Naive B cell (primary cell): ENCODE data around the gene TMEM234. TPM values are rescaled to one million over a fixed set of nuclear protein-coding genes. Genes with fewer than 3 reads are reported as not detected.
A peak's percentile ranks its signal among the peaks of the same experiment; 100 is the strongest.

Experiments
- ATAC-seq, 2 donors: fragments of 150-1000 bp; cut with Tn5 transposase; 2 replicates each; pipeline ENCODE4 v1.10.0; 2021; ENCODE audit warnings: low read depth in 2 of 2, mild to moderate bottlenecking in 2 of 2, moderate library complexity in 2 of 2
- DNase-seq: peaks from one replicate; pipeline ENCODE4 v3.0.0; 2022
- H3K27ac Mint-ChIP-seq, 6 donors: one replicate each; pipeline ENCODE4 v1.8.0; 2020 to 2022; ENCODE audit warnings: mild to moderate bottlenecking in 6 of 6, mixed read lengths in 6 of 6, moderate library complexity in 5 of 6, inconsistent platforms in 2 of 6
- H3K27me3 Mint-ChIP-seq, 3 donors: one replicate each; pipeline ENCODE4 v1.8.0; 2021 to 2022; ENCODE audit warnings: mixed read lengths in 3 of 3, mild to moderate bottlenecking in 1 of 3
- H3K36me3 Mint-ChIP-seq, 2 donors: one replicate each; pipeline ENCODE4 v1.8.0; 2020 to 2022; ENCODE audit warnings: mixed read lengths in 2 of 2, inconsistent platforms in 1 of 2, mild to moderate bottlenecking in 1 of 2
- H3K4me1 Mint-ChIP-seq, 3 donors: one replicate each; pipeline ENCODE4 v1.8.0; 2020 to 2022; ENCODE audit warnings: mixed read lengths in 3 of 3, inconsistent platforms in 1 of 3, mild to moderate bottlenecking in 1 of 3, moderate library complexity in 1 of 3
- H3K4me3 Mint-ChIP-seq, 8 donors: one replicate each; pipeline ENCODE4 v1.8.0; 2020 to 2022; ENCODE audit warnings: mild to moderate bottlenecking in 8 of 8, mixed read lengths in 8 of 8, moderate library complexity in 8 of 8, inconsistent platforms in 2 of 8
- H3K9me3 Mint-ChIP-seq, 7 donors: one replicate each; pipeline ENCODE4 v1.8.0; 2020 to 2022; ENCODE audit warnings: mixed read lengths in 7 of 7, mild to moderate bottlenecking in 5 of 7, inconsistent platforms in 2 of 7, moderate library complexity in 1 of 7
- polyA plus RNA-seq, 6 donors: library from polyadenylated mRNA; unstranded; fragments of 300-500 nt; fragmentation: Illumina TruSeq; gene quantifications; one replicate each; pipeline ENCODE4 v1.2.3, GENCODE V29; 2021; ENCODE audit warnings: low read depth in 6 of 6

TMEM234 gene
- polyA plus RNA-seq, 6 donors from 2014 or later = 6.8 to 12.0 (median 10.9) TPM; not detected in 1

- DNase-seq (peak; percentile 72), ATAC-seq (peak; percentile 73 to 76)
- no peaks in the 10 kb centered on the region for H3K36me3 Mint-ChIP-seq
- peaks cover 36 to 57% (median 54%) of the 10 kb centered on the region in 3 donors for H3K4me1 Mint-ChIP-seq
- H3K27ac Mint-ChIP-seq = peak overlapping the region; percentile 88 to 98 (median 96)
- H3K27me3 Mint-ChIP-seq = no peaks in the 10 kb centered on the region
- no peaks in the 10 kb centered on the region for H3K9me3 Mint-ChIP-seq
- peak overlapping the region; percentile 83 to 97 (median 90) for H3K4me3 Mint-ChIP-seq
These were observed 20.9 kb downstream of the TMEM234 start for GRCh38 chr1:32201011-32201855.

GRCh38 chr1:32200226-32201010 lies 21.7 kb downstream of the TMEM234 start, which contains the start of gene CCDC28B:
Gene CCDC28B, plus strand, starts transcription at chr1:32200595. Its CDS starts 1,341 bp downstream, at chr1:32201936.
- Mint-ChIP-seq H3K9me3 (no peaks in the 10 kb centered on the region), H3K27ac (peak within 1 kb of the TSS; percentile 88 to 98 (median 97)), H3K36me3 (no peaks in the 10 kb centered on the region), H3K4me1 (peaks cover 31 to 52% (median 49%) of the 10 kb centered on the region in 3 donors), H3K27me3 (no peaks in the 10 kb centered on the region), H3K4me3 (peak within 1 kb of the TSS; percentile 83 to 97 (median 90))
- peak; percentile 42 to 51 for ATAC-seq
- DNase-seq = peak; percentile 66

- DNase-seq (no peak), ATAC-seq (no peak)
- peak overlapping the region; percentile 88 to 98 (median 97) for H3K27ac Mint-ChIP-seq
- no peaks in the 10 kb centered on the region for H3K9me3 Mint-ChIP-seq
- no peaks in the 10 kb centered on the region for H3K27me3 Mint-ChIP-seq
- peak overlapping the region in 7 of 8 donors; percentile 83 to 97 (median 90) for H3K4me3 Mint-ChIP-seq
- no peaks in the 10 kb centered on the region for H3K36me3 Mint-ChIP-seq
- H3K4me1 Mint-ChIP-seq = peaks cover 31 to 45% (median 45%) of the 10 kb centered on the region in 3 donors
These were observed 22.5 kb downstream of the TMEM234 start for GRCh38 chr1:32199717-32200072.

GRCh38 chr1:32199043-32199716 lies 23.0 kb downstream of the TMEM234 start:
- Mint-ChIP-seq H3K9me3 (no peaks in the 10 kb centered on the region), H3K4me1 (peaks cover 31 to 42% (median 41%) of the 10 kb centered on the region in 3 donors), H3K4me3 (peak overlapping the region in 5 of 8 donors; percentile 47 to 96 (median 87)), H3K27me3 (no peaks in the 10 kb centered on the region), H3K36me3 (peaks cover 2 to 3% of the 10 kb centered on the region in 2 donors), H3K27ac (peak overlapping the region in 2 of 6 donors; percentile 70 to 94)
- ATAC-seq (no peak), DNase-seq (no peak)

GRCh38 chr1:32198237-32199042 lies 23.7 kb downstream of the TMEM234 start:
- Mint-ChIP-seq H3K36me3 (peaks cover 5 to 11% of the 10 kb centered on the region in 2 donors), H3K4me1 (peaks cover 25 to 41% (median 35%) of the 10 kb centered on the region in 3 donors), H3K27me3 (no peaks in the 10 kb centered on the region), H3K9me3 (no peaks in the 10 kb centered on the region), H3K27ac (peak overlapping the region in 5 of 6 donors; percentile 33 to 92 (median 55)), H3K4me3 (peak overlapping the region in 6 of 8 donors; percentile 1 to 87 (median 58))
- DNase-seq (no peak), ATAC-seq (no peak)

- H3K4me3 Mint-ChIP-seq = peak overlapping the region in 2 of 8 donors; percentile 10 to 87
- H3K27ac Mint-ChIP-seq = peak overlapping the region in 4 of 6 donors; percentile 50 to 80 (median 58)
These were observed 24.3 kb downstream of the TMEM234 start for GRCh38 chr1:32197837-32198236.

GRCh38 chr1:32197074-32197473 lies 25.1 kb downstream of the TMEM234 start:
- Mint-ChIP-seq H3K27me3 (no peaks in the 10 kb centered on the region), H3K4me3 (peak overlapping the region in 1 of 8 donors; percentile 87), H3K27ac (peak overlapping the region in 4 of 6 donors; percentile 37 to 85 (median 58)), H3K9me3 (no peaks in the 10 kb centered on the region), H3K36me3 (peaks cover 11 to 21% of the 10 kb centered on the region in 2 donors), H3K4me1 (peaks cover 19 to 35% (median 26%) of the 10 kb centered on the region in 3 donors)
- ATAC-seq (no peak), DNase-seq (no peak)

More at GRCh38 chr1:32197837-32198236, 24.3 kb downstream of the TMEM234 start:
- ATAC-seq (no peak), DNase-seq (no peak)
- Mint-ChIP-seq H3K36me3 (peaks cover 8 to 16% of the 10 kb centered on the region in 2 donors), H3K4me1 (peaks cover 24 to 41% (median 33%) of the 10 kb centered on the region in 3 donors), H3K27me3 (no peaks in the 10 kb centered on the region), H3K9me3 (no peaks in the 10 kb centered on the region)

- peaks cover 17 to 29% of the 10 kb centered on the region in 2 donors for H3K36me3 Mint-ChIP-seq
- ATAC-seq (no peak), DNase-seq (no peak)
- H3K27ac Mint-ChIP-seq = peak overlapping the region in 3 of 6 donors; percentile 8 to 94 (median 84)
- no peaks in the 10 kb centered on the region for H3K9me3 Mint-ChIP-seq
- no peaks in the 10 kb centered on the region for H3K27me3 Mint-ChIP-seq
- H3K4me3 Mint-ChIP-seq = peak overlapping the region in 1 of 8 donors; percentile 33
- peaks cover 11 to 27% (median 17%) of the 10 kb centered on the region in 3 donors for H3K4me1 Mint-ChIP-seq
These were observed 26.0 kb downstream of the TMEM234 start for GRCh38 chr1:32195972-32196823.

GRCh38 chr1:32195531-32195930 lies 26.6 kb downstream of the TMEM234 start:
- no peaks in the 10 kb centered on the region for H3K9me3 Mint-ChIP-seq
- DNase-seq (no peak), ATAC-seq (no peak)
- peaks cover 10 to 26% (median 15%) of the 10 kb centered on the region in 3 donors for H3K4me1 Mint-ChIP-seq
- H3K27me3 Mint-ChIP-seq = no peaks in the 10 kb centered on the region
- H3K4me3 Mint-ChIP-seq = no peak overlapping the region
- H3K36me3 Mint-ChIP-seq = peaks cover 17 to 29% of the 10 kb centered on the region in 2 donors
- no peak overlapping the region for H3K27ac Mint-ChIP-seq

- H3K36me3 Mint-ChIP-seq = peaks cover 17 to 29% of the 10 kb centered on the region in 2 donors
- H3K4me3 Mint-ChIP-seq = no peak overlapping the region
- no peak overlapping the region for H3K27ac Mint-ChIP-seq
- H3K27me3 Mint-ChIP-seq = no peaks in the 10 kb centered on the region
- peaks cover 6 to 20% (median 9%) of the 10 kb centered on the region in 3 donors for H3K4me1 Mint-ChIP-seq
- DNase-seq = no peak
- ATAC-seq = no peak
- H3K9me3 Mint-ChIP-seq = no peaks in the 10 kb centered on the region
These were observed 27.2 kb downstream of the TMEM234 start for GRCh38 chr1:32194984-32195383.

- Mint-ChIP-seq H3K9me3 (no peaks in the 10 kb centered on the region), H3K36me3 (peaks cover 17 to 29% of the 10 kb centered on the region in 2 donors), H3K27me3 (no peaks in the 10 kb centered on the region), H3K4me3 (no peak overlapping the region), H3K4me1 (peaks cover 3 to 12% (median 5%) of the 10 kb centered on the region in 3 donors), H3K27ac (peak overlapping the region in 2 of 6 donors; percentile 67 to 86)
- ATAC-seq (no peak), DNase-seq (no peak)
These were observed 29.8 kb downstream of the TMEM234 start for GRCh38 chr1:32192220-32192948.
